ENCODE data around the gene CAB39.
"Not testable (repeated sequence)": the region's sequence is repeated elsewhere in the genome, so short reads cannot be mapped to it uniquely, and the experiment has no call there.

DNA sequence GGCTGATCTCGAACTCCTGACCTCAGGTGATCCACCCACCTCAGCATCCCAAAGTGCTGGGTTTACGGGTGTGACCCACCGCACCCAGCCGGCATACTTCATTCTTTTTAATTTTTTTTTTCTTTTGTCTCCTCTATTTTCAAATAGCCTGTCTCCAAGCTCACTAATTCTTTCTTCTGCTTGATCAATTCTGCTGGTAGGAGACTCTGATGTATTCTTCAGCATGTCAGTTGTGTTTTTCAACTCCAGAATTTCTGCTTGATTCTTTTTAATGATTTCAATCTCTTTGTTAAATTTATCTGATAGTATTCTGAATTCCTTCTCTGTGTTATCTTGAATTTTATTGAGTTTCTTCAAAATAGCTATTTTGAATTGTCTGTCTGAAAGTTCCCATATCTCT lies 10.2 kb upstream of the CAB39 start:
- not testable (repeated sequence) for TF ChIP-seq JUND (IDR thresholded peaks at IDR 0.05); FOSL2 (IDR thresholded peaks at IDR 0.05; ENCODE audit: borderline replicate concordance, low read depth); POLR2AphosphoS5 (IDR thresholded peaks at IDR 0.05; ENCODE audit: low read depth, low read length); YY1 (IDR thresholded peaks at IDR 0.05; ENCODE audit: low read depth); MXI1 (IDR thresholded peaks at IDR 0.05; ENCODE audit: low read depth, low read length); TAF1 (IDR thresholded peaks at IDR 0.05; ENCODE audit: borderline replicate concordance, low read depth, low read length)
- TF ChIP-seq, protein P1, sequence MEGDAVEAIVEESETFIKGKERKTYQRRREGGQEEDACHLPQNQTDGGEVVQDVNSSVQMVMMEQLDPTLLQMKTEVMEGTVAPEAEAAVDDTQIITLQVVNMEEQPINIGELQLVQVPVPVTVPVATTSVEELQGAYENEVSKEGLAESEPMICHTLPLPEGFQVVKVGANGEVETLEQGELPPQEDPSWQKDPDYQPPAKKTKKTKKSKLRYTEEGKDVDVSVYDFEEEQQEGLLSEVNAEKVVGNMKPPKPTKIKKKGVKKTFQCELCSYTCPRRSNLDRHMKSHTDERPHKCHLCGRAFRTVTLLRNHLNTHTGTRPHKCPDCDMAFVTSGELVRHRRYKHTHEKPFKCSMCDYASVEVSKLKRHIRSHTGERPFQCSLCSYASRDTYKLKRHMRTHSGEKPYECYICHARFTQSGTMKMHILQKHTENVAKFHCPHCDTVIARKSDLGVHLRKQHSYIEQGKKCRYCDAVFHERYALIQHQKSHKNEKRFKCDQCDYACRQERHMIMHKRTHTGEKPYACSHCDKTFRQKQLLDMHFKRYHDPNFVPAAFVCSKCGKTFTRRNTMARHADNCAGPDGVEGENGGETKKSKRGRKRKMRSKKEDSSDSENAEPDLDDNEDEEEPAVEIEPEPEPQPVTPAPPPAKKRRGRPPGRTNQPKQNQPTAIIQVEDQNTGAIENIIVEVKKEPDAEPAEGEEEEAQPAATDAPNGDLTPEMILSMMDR (IDR thresholded peaks at IDR 0.05), result not testable (repeated sequence)
- TF ChIP-seq, protein P2, sequence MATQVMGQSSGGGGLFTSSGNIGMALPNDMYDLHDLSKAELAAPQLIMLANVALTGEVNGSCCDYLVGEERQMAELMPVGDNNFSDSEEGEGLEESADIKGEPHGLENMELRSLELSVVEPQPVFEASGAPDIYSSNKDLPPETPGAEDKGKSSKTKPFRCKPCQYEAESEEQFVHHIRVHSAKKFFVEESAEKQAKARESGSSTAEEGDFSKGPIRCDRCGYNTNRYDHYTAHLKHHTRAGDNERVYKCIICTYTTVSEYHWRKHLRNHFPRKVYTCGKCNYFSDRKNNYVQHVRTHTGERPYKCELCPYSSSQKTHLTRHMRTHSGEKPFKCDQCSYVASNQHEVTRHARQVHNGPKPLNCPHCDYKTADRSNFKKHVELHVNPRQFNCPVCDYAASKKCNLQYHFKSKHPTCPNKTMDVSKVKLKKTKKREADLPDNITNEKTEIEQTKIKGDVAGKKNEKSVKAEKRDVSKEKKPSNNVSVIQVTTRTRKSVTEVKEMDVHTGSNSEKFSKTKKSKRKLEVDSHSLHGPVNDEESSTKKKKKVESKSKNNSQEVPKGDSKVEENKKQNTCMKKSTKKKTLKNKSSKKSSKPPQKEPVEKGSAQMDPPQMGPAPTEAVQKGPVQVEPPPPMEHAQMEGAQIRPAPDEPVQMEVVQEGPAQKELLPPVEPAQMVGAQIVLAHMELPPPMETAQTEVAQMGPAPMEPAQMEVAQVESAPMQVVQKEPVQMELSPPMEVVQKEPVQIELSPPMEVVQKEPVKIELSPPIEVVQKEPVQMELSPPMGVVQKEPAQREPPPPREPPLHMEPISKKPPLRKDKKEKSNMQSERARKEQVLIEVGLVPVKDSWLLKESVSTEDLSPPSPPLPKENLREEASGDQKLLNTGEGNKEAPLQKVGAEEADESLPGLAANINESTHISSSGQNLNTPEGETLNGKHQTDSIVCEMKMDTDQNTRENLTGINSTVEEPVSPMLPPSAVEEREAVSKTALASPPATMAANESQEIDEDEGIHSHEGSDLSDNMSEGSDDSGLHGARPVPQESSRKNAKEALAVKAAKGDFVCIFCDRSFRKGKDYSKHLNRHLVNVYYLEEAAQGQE (IDR thresholded peaks at IDR 0.05; ENCODE audit: low read depth, low read length), result not testable (repeated sequence)

All from SK-N-SH (cell line).